Sigmoid colon (tissue), 4 donors: ENCODE data around the gene POU3F1.

Experiments used
- EP300 ChIP-seq, 4 donors: sonication (generic); formaldehyde crosslinking; IDR thresholded peaks; one replicate each; pipeline ENCODE4 v1.6.1; 2017; ENCODE audit warnings: antibody characterized with exemption in 4 of 4
- POLR2A ChIP-seq, 2 donors: fragments of 450-650 bp; IDR thresholded peaks; one replicate each; pipeline ENCODE4 v1.6.1; 2016; ENCODE audit warnings: antibody characterized with exemption in 2 of 2, mild to moderate bottlenecking in 2 of 2, moderate library complexity in 2 of 2
- POLR2AphosphoS5 ChIP-seq, 4 donors: sonication (generic); formaldehyde crosslinking; IDR thresholded peaks; one replicate each; pipeline ENCODE4 v1.6.1; 2017; ENCODE audit warnings: antibody characterized with exemption in 4 of 4
- TF ChIP-seq, protein P1 (sequence below), 4 experiments: fragments of 450-650 bp in 3 of 4; fragments of 200-600 bp in 1 of 4; IDR thresholded peaks; one replicate each; pipeline ENCODE4 v1.5.1; 2016 to 2019; ENCODE audit warnings: antibody characterized with exemption in 4 of 4, mild to moderate bottlenecking in 3 of 4, moderate library complexity in 2 of 4

DNA sequence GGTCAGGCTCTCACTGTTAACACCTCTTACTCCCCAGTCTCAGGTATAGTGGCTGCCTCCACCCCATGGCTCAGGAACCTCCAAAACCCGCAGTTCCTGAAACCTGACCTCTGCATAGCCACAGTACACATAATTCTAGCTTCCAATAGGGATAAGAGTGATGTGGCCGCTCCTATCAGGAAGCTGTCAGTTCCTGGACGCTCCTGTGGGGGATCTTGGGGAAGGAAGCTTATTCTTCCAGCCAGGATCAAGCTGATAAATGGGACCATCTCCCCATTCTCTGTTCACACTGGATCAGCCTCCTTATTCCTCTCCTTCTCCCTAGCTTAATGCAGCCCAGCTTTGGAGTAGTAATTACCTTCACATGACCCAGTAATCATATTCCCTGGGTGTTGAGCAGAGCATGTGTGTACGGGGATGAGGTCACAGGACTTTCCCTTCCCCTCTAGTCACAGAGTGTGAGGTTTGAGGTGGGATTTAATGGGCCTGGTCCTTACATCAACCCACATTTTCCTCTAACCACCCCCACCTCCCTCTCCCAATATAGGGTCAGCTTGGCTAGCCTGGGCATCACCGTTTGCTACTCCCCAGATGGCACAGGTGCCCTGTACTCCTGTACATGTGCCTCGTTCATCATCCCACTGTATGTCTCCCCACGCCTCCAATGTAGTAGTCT is 7.0 kb upstream of the POU3F1 start:
- TF ChIP-seq POLR2A (IDR thresholded peaks at IDR 0.05) (no peak), EP300 (IDR thresholded peaks at IDR 0.05) (no peak), POLR2AphosphoS5 (IDR thresholded peaks at IDR 0.05) (no peak)
- TF ChIP-seq, protein P1, sequence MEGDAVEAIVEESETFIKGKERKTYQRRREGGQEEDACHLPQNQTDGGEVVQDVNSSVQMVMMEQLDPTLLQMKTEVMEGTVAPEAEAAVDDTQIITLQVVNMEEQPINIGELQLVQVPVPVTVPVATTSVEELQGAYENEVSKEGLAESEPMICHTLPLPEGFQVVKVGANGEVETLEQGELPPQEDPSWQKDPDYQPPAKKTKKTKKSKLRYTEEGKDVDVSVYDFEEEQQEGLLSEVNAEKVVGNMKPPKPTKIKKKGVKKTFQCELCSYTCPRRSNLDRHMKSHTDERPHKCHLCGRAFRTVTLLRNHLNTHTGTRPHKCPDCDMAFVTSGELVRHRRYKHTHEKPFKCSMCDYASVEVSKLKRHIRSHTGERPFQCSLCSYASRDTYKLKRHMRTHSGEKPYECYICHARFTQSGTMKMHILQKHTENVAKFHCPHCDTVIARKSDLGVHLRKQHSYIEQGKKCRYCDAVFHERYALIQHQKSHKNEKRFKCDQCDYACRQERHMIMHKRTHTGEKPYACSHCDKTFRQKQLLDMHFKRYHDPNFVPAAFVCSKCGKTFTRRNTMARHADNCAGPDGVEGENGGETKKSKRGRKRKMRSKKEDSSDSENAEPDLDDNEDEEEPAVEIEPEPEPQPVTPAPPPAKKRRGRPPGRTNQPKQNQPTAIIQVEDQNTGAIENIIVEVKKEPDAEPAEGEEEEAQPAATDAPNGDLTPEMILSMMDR (IDR thresholded peaks at IDR 0.05) = no peak
